Measurements from ENCODE around the gene AFF3.
"Not testable (repeated sequence)": the region's sequence is repeated elsewhere in the genome, so short reads cannot be mapped to it uniquely, and the experiment has no call there.

AFF3 gene

DNA sequence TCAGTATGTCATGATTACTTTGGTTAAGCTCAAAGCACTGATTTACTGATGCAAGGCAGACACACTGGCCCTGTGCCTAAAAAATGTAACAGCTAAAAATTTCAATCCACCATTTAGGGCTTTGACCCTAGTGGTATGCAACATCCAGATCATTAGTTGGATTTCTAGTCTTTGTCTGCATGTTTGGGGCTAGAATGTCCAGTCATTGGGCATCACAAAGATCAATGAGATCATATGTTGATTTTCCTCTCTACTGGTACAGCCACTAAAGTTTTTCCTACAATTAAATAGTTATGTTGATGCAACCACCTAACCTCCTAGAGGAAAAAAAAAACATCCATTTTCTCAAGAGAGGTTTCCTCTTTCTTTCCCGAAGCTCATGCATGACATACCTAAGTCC, 599.1 kb downstream of the AFF3 start:
- DNase-seq (ENCODE audit: low read depth), result no peak

GRCh38 chr2:99537910-99538485, 604.4 kb downstream of the AFF3 start:
- DNase-seq (ENCODE audit: low read depth), result no peak

DNA sequence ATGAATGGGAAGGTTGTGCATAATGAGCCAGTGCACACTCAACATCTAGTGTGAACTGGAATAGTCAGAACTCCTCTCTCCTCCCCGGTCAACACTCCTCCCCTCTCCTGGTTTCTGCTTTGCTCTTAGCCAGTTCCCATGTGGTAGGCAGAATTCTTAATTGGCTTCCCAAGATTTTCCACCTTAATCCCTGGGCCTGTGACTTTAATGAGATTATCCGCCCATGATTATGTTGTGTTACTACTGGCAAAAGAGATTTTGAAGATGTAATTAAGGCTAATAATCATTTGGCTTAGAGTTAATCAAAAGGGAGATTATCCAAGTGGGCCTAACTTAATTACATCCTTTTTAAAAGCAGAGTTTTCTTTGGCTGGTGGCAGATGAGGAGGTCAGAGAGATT, 618.3 kb downstream of the AFF3 start:
- DNase-seq (ENCODE audit: low read depth), result no peak

DNA sequence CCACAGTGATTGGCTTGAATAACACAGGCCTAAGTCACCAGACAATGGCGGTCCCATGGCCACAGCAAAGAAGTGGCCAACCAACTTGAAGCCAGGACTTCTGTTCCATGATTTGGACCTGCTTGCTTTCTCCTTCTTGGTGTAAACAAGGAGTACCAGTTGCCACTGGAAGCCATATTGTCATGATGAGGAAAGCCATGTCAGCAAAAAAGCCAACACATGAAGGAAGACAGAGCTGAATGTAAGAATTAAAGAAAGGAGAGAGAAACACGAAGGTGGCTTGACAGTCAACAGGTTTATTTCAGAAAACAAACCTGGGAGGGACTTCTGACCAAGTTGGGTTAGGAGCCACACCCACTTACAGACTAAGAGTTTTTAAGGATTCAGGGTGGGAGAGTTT, 620.2 kb downstream of the AFF3 start:
- DNase-seq (ENCODE audit: low read depth), result no peak

GRCh38 chr2:99520813-99521212, 621.6 kb downstream of the AFF3 start:
- no peak for DNase-seq (ENCODE audit: low read depth)

- no peak for DNase-seq (ENCODE audit: low read depth)
Measured at GRCh38 chr2:99520195-99520594, 622.2 kb downstream of the AFF3 start.

GRCh38 chr2:99514357-99514756, 628.0 kb downstream of the AFF3 start:
- no peak for DNase-seq (ENCODE audit: low read depth)

- no peak for DNase-seq (ENCODE audit: low read depth)
Measured at GRCh38 chr2:99512181-99512591, 630.2 kb downstream of the AFF3 start.

DNA sequence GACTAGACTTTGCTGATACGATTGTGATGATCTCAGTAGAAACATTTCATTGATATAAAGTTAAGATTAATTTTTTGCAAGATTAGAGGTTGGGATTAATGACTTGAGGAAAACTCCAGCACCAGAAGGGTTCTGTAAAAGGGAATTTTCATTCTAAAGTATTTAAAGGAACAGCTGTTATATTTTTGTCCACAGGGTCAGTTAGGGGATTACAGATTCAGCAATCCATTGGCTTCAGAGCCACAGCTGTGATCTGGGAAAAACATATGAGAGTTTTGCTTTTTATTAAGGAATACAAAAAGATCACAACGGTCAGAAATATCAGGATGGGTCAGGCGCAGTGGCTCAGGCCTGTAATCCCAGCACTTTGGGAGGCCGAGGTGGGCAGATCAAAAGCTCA, 633.0 kb downstream of the AFF3 start:
- DNase-seq (ENCODE audit: low read depth), result no peak

GRCh38 chr2:99507937-99508818, 634.2 kb downstream of the AFF3 start:
- no peak for DNase-seq (ENCODE audit: low read depth)

DNA sequence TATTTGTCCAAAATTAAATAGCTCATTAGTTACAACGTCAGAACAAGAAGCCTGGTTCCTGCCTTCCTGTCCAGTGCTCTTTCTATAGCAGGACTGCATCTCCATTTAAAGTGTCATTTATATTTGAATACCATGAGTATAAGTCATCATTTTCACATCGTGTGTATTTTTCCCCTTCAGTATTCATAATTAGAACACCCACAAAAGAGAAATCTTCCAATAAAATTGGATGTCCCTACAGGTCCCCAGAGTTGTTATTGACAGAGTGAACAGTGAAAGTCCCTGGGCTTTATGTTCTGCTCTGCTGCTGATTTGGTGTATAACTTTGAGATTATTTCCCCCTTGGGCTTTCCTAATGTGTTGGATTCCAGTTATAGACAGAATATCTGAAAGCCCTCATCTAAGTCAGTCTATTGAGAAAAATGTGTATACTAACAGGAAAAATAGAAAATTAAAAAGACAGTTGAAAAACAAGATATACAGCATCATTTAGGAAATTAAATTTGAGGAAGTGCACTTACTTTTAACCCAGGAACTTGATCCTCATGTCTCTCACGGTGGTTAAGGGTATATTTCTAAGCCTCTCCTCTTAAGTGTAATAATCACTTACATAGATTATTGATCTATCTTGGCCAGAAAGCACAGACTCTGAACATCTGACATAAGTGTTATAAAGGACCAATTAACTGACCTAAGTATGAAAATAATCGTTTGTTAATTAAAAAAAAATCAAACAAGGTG, 637.4 kb downstream of the AFF3 start:
- DNase-seq (ENCODE audit: low read depth), result no peak

- not testable (repeated sequence) for DNase-seq (ENCODE audit: low read depth)
Measured at GRCh38 chr2:99503662-99504416, 638.6 kb downstream of the AFF3 start.

DNA sequence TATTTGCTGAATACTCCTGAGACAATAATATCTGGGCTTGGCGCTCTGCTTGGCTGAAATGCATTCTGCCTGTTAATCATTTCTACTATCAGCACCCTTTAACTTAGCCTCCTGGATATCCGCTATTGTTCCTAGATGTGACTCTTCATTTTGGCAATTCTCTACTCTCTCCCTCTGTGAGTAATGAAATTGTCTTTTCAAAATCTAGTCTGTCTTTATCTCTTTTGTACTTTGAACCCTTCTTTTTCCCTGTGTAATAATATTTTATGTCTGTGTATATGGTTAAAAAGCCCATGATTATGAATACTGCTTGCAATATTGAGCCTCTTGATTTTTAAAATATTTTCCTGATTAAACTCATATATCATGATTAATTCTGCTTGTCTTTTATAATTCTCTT, 646.4 kb downstream of the AFF3 start:
- no peak for DNase-seq (ENCODE audit: low read depth)

Measured in activated T-helper 9 cell treated with anti-CD3 and anti-CD28 coated beads, Interleukin-2, amount 50 U/mL, for 16 hours (primary cell).